Measurements from ENCODE around the gene PTPRU. TPM values are rescaled to one million over a fixed set of nuclear protein-coding genes. Genes with fewer than 3 reads are reported as not detected.

The PTPRU gene
- total and polyA plus RNA-seq, 2 experiments from 2014 or later, result 23.2 to 89.7 TPM

DNA sequence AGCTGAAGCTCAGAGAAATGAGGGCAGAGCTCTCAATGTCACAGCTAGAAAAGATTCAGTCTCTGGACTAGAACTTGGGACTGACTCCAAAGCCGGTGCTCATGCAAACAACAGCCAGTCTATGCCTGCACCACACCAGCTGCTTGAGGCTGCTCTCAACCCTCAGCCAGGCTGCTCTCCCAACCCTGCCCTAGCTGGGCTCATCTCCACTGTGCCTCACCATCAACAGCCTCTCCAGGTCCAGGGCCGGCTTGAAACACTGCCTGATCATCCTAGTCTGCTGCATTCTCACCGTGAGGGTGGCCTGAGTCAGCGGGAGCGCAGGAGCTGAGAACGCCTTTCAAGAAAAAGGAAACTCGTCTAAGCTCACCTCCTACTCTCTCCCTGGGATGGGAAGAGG is 94.5 kb downstream of the PTPRU start:
- H3K36me3 ChIP-seq, result no peaks in the 10 kb centered on the region
- H3K9me3 ChIP-seq (ENCODE audit: low read depth), result no peaks in the 10 kb centered on the region
- no peak for DNase-seq (ENCODE audit: low read depth in 1 of 2, low spot score in 1 of 2)
- no peak overlapping the region for H3K27ac ChIP-seq
- TF ChIP-seq, protein P1, sequence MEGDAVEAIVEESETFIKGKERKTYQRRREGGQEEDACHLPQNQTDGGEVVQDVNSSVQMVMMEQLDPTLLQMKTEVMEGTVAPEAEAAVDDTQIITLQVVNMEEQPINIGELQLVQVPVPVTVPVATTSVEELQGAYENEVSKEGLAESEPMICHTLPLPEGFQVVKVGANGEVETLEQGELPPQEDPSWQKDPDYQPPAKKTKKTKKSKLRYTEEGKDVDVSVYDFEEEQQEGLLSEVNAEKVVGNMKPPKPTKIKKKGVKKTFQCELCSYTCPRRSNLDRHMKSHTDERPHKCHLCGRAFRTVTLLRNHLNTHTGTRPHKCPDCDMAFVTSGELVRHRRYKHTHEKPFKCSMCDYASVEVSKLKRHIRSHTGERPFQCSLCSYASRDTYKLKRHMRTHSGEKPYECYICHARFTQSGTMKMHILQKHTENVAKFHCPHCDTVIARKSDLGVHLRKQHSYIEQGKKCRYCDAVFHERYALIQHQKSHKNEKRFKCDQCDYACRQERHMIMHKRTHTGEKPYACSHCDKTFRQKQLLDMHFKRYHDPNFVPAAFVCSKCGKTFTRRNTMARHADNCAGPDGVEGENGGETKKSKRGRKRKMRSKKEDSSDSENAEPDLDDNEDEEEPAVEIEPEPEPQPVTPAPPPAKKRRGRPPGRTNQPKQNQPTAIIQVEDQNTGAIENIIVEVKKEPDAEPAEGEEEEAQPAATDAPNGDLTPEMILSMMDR (IDR thresholded peaks at IDR 0.05; ENCODE audit: low read depth, low read length), result no peak
- no peak overlapping the region for H3K4me3 ChIP-seq
- H3K27me3 ChIP-seq, result peaks cover 11% of the 10 kb centered on the region
- no peaks in the 10 kb centered on the region for H3K4me1 ChIP-seq (ENCODE audit: low read depth)

DNA sequence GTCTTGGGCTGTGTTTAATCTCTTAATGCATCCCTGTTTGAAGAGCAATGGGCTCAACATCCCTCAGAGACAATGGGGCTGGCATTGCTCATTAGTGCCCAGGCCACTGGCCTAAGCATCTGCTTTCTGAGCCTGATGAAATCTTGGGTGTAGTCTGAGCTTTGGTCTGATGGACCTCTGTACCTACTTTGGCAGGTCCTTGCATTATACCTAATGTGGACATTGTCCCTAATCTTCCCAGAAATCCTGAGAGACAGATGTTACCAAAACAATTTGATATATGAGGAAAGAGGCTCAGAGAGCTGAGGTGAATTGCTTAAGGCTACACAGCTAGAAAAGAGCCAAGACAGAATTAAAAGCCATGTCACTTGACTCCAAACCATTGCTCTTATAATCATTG is 95.0 kb downstream of the PTPRU start:
- Histone ChIP-seq H3K27ac (no peak overlapping the region), H3K4me3 (no peak overlapping the region), H3K27me3 (peaks cover 11% of the 10 kb centered on the region), H3K9me3 (ENCODE audit: low read depth) (no peaks in the 10 kb centered on the region), H3K4me1 (ENCODE audit: low read depth) (no peaks in the 10 kb centered on the region), H3K36me3 (no peaks in the 10 kb centered on the region)
- TF ChIP-seq, protein P1 (IDR thresholded peaks at IDR 0.05; ENCODE audit: low read depth, low read length), result no peak
- no peak for DNase-seq (ENCODE audit: low read depth in 1 of 2, low spot score in 1 of 2)

DNA sequence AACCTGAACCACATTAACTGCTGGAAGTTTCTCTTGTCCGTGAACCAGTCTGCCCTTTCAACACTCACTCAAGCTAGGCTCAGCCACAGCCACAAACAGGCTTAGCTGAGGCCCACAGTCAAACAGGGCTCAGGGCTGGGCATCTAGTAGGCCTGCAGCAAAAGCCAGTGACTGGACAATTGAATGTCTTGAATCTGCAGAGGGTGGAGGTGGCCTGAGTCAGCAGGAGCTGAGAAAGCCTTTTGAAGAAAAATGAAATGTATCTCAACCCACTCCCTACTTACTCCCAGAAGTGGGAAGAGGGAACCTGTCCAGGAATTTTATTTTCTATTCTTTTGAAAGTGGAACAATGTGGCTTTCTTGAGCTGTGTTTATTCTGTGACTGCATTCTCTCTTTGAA is 95.4 kb downstream of the PTPRU start:
- no peak overlapping the region for H3K4me3 ChIP-seq
- H3K9me3 ChIP-seq (ENCODE audit: low read depth), result no peaks in the 10 kb centered on the region
- TF ChIP-seq, protein P1 (IDR thresholded peaks at IDR 0.05; ENCODE audit: low read depth, low read length), result no peak
- H3K36me3 ChIP-seq, result no peaks in the 10 kb centered on the region
- H3K4me1 ChIP-seq (ENCODE audit: low read depth), result no peaks in the 10 kb centered on the region
- no peak overlapping the region for H3K27ac ChIP-seq
- peaks cover 15% of the 10 kb centered on the region for H3K27me3 ChIP-seq
- DNase-seq (ENCODE audit: low read depth in 1 of 2, low spot score in 1 of 2), result no peak

DNA sequence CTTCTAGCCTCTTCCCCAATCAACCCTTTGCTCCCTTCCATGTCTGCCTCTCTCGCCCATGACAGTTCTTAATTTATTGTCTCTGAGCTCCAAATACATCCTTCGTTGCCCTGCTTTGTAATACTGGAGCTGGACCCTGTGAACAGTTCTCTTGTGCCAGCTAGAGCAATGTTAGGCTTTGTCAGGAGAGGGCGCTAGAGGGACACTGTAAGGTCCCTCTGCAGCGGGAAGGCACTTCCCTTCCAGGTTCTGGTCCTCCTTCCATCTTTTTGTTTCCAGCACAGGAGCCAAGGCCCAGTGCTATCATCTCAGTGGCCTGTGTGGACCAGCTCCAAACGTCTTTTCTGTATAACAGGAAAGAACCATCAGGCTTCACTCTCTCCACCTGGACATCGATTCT is 95.9 kb downstream of the PTPRU start:
- TF ChIP-seq, protein P1 (IDR thresholded peaks at IDR 0.05; ENCODE audit: low read depth, low read length), result peak; percentile 58
- no peaks in the 10 kb centered on the region for H3K9me3 ChIP-seq (ENCODE audit: low read depth)
- H3K36me3 ChIP-seq, result no peaks in the 10 kb centered on the region
- H3K4me1 ChIP-seq (ENCODE audit: low read depth), result no peaks in the 10 kb centered on the region
- H3K27ac ChIP-seq, result no peak overlapping the region
- H3K4me3 ChIP-seq, result no peak overlapping the region
- peaks cover 16% of the 10 kb centered on the region for H3K27me3 ChIP-seq
- DNase-seq (ENCODE audit: low read depth in 1 of 2, low spot score in 1 of 2), result peak; percentile 56 to 63

DNA sequence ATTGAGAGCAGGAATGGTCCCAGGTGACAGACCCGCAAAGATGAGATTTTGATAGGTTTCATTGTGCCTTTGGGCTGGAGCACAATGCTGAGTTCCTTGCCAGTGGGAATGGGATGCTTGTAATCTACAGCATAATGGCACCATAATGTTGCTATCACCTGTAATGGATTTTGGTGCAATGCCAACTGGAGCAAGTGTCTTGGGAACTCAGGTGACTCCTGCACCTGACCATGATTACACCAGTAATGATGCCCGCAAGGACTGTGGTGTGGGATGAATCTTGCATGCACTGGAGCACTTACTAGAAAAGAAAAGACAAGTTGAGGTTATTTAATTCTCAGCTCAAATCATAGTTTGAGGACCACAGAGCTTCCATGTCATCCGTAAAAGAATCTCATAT is 96.7 kb downstream of the PTPRU start:
- Histone ChIP-seq H3K27me3 (peaks cover 16% of the 10 kb centered on the region), H3K36me3 (no peaks in the 10 kb centered on the region), H3K4me1 (ENCODE audit: low read depth) (no peaks in the 10 kb centered on the region), H3K4me3 (no peak overlapping the region), H3K27ac (no peak overlapping the region), H3K9me3 (ENCODE audit: low read depth) (no peaks in the 10 kb centered on the region)
- no peak for DNase-seq (ENCODE audit: low read depth in 1 of 2, low spot score in 1 of 2)
- TF ChIP-seq, protein P1 (IDR thresholded peaks at IDR 0.05; ENCODE audit: low read depth, low read length), result no peak

DNA sequence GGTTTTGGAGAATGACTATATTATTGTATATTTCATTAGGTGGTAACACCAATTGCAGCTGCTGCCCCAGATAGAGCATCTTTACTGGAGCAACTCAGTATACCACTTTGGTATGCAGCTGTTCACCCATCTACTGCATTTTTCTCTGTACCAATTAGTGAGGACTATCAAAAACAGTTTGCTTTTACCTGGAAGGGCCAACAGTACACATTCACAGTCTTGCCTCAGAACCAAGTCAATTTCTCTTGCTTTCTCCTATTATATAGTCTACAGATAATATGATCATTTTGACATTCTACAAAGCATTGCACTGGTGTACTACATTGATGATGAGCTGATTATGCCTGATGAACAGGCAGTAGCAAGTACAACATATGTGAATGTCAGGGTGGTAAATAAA is 99.3 kb downstream of the PTPRU start:
- Histone ChIP-seq H3K4me3 (no peak overlapping the region), H3K36me3 (no peaks in the 10 kb centered on the region), H3K4me1 (ENCODE audit: low read depth) (no peaks in the 10 kb centered on the region), H3K27me3 (peaks cover 16% of the 10 kb centered on the region), H3K27ac (no peak overlapping the region), H3K9me3 (ENCODE audit: low read depth) (no peaks in the 10 kb centered on the region)
- DNase-seq (ENCODE audit: low read depth in 1 of 2, low spot score in 1 of 2), result no peak
- TF ChIP-seq, protein P1 (IDR thresholded peaks at IDR 0.05; ENCODE audit: low read depth, low read length), result no peak

Data from cardiac muscle cell (in vitro differentiated cells and primary cell).